DND-41 (cell line): ENCODE measurements around the gene OR10R2.

Source experiments
- EZH2 ChIP-seq: IDR thresholded peaks from 3 replicates; pipeline ENCODE4 v1.6.1; 2012; ENCODE audit warnings: borderline replicate concordance, low read depth, mild to moderate bottlenecking, moderate library complexity, low read length, inconsistent platforms; ENCODE audit not compliant: severe bottlenecking
- TF ChIP-seq, protein P1 (sequence below): IDR thresholded peaks from 2 replicates; pipeline ENCODE4 v1.5.1; 2012; ENCODE audit warnings: borderline replicate concordance, low read length, moderate library complexity, mild to moderate bottlenecking; ENCODE audit not compliant: poor library complexity, severe bottlenecking; ENCODE audit errors: extremely low read depth

DNA sequence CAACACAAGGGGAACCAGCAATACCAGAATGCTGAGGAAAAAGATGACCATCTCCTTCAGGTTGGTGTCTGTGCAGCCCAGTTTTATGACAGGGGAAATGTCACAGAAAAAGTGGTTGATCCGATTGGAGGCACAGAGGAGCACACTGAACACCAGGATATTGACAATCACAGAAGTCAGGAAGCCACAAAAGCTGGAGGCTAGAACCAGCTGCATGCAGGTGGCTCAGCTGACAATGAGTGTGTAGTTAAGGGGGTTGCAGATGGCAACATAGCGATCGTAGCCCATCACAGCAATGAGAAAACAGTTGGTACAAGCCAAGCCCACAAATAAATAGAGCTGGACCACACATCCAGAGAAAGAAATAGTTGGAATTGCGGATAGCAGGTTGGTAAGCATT is 26.6 kb upstream of the OR10R2 start:
- TF ChIP-seq, protein P1, sequence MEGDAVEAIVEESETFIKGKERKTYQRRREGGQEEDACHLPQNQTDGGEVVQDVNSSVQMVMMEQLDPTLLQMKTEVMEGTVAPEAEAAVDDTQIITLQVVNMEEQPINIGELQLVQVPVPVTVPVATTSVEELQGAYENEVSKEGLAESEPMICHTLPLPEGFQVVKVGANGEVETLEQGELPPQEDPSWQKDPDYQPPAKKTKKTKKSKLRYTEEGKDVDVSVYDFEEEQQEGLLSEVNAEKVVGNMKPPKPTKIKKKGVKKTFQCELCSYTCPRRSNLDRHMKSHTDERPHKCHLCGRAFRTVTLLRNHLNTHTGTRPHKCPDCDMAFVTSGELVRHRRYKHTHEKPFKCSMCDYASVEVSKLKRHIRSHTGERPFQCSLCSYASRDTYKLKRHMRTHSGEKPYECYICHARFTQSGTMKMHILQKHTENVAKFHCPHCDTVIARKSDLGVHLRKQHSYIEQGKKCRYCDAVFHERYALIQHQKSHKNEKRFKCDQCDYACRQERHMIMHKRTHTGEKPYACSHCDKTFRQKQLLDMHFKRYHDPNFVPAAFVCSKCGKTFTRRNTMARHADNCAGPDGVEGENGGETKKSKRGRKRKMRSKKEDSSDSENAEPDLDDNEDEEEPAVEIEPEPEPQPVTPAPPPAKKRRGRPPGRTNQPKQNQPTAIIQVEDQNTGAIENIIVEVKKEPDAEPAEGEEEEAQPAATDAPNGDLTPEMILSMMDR, result no peak
- TF ChIP-seq EZH2, result no peak
